GOT3 (cell line): ENCODE data around the gene ZNF493.
A peak's percentile ranks its signal among the peaks of the same experiment; 100 is the strongest.

ENCODE experiments used
- DNase-seq: peaks from one replicate; lab custom pipeline; 2025; ENCODE audit warnings: mixed read lengths; lab: John Stamatoyannopoulos, UW

ZNF493 gene

GRCh38 chr19:21396893-21397572 is at the start of gene ZNF493:
Gene ZNF493 (plus strand): TSS chr19:21397133. CDS start chr19:21397238, 105 bp downstream.
- DNase-seq, result peak; percentile 60

- no peak for DNase-seq
Measured at GRCh38 chr19:21352830-21353229, 44.1 kb upstream of the ZNF493 start.

DNA sequence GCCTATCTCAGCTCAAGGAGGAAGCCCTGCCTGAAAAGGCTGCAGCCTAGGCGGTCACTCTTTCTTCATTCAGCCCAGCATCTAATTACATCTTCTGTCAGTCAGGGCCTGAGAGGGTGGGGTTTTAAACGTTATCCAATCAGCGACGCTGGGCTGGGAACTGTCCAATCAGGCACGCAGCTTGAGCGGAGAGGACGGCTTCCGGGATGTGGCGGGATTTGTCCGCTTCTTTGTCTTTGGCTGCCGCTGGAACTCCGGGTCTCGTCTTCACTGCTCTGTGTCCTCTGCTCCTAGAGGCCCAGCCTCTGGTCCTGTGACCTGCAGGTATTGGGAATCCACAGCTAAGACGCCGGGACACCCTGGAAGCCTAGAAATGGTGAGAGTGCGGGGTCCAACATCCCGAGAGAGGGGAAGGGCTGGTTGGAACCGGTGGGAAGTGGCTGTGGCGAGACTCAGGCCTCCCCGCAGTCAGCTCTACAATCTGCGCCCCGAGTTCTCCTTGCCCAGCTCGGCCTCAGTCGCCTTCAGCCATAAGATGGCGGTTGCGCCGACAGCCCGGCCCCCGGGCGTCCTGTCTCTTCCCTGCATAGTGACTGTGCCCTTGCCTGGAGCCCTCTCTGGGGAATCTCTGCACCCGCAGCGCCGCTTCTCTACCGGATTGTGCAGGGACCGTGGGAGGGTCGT is 38.0 kb upstream of the ZNF493 start, which contains the start of gene ZNF738:
Gene ZNF738, plus strand, starts transcription at position 233 of the 684 bp plus-strand sequence. Its CDS starts 141 bp downstream, at position 374.
- DNase-seq, result peak; percentile 55

DNA sequence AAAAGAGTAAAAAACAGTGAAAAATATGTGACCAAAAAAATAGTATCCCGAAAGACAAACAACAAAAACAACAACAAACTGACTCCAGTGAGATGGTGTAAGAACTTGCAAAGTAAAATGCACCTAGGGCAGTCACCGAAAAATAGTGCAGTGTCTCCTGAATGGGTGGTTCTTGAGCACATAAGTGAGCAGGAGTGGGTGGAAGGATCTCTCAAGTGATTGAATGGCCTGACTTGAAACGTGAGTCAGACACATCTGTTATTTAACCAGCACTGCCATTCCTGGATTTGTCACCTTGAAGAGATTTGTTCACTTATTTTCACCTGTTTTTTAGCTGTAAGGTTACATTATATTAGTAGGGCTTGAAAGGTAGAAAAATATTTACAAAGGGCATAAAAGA is 34.6 kb upstream of the ZNF493 start:
- no peak for DNase-seq

- DNase-seq, result no peak
Measured at GRCh38 chr19:21383980-21384582, 12.9 kb upstream of the ZNF493 start.

DNA sequence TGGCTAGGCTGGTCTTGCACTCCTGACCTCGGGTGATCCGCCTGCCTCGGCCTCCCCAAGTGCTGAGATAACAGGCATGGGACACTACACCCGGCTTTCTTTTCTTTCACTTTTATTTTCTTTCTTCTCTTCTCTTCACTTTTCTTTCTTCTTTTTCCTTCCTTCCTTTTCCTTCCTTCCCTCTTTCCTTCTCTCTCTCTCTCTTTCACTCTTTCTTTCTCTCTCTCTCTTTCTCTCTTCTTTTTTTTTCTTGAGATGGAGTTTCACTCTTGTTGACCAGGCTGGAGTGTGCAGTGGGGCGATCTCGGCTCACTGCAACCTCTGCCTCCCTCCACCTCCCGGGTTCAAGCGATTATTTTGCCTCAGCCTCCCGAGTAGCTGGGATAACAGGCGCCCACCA is 812 bp upstream of the ZNF493 start:
- no peak for DNase-seq

DNA sequence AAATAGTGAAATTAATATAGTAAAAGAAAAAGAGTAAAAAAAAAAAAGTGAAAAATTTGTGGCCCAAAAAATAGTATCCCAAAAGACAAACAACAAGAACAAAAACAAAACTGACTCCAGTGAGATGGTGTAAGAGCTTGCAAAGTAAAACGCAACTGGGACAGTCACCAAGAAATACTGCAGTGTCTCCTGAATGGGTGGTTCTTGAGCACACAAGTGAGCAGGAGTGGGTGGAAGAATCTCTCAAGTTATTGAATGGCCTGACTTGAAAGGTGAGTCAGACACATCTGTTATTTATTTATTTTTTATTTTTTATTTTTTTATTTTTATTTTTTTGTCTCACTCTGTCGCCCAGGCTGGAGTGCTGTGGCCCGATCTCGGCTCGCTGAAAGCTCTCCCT is 1.9 kb downstream of the ZNF493 start:
- no peak for DNase-seq

DNA sequence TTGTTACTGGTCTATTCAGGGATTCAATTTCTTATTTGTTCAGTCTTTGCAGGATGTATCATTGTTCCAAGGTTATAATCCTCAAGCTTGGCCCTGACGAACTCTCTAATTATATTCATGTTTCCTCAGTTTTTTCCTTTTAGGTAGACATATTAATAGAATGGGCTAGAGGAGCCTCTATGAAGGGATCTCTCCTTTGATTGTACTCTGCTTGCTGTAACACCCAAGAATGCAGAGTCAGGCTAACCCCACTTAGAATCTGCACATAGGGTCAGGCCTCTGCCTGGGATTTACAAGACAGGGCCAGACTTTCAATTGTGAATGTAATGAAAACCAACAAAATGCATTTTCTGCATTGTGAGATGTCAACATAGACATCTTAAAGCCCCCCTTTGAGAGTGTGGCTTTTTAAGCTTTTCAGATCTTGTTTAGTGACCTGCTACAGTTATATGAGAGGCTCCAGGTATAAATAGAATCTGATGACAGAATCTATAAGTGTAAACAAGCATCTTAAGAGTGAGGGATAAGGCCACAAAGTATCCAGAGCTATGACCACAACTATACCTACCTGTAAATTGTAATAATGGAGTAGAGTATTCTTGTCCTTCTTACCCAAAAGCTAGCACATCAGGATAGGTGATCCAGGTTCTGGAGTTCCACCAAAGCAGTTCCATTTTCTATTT is 5.5 kb downstream of the ZNF493 start:
- DNase-seq, result no peak

DNA sequence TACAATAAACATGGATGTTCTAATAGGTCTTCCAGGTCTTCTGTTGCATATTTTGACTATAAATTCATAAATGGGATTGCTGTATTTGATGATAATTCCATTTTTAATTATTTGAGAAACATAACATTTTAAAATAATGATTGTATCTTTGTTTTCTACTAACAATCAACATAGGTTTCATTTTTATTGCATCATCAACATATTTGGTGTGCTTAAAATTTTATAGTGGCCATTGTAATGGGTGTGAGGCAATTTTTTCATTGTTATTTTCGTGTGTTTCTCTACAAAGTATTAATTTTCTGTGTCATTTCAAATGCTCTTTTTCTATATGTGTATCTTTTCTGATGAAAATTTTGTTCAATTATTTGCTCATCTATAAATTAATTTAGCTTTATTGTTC is 13.2 kb downstream of the ZNF493 start:
- no peak for DNase-seq

DNA sequence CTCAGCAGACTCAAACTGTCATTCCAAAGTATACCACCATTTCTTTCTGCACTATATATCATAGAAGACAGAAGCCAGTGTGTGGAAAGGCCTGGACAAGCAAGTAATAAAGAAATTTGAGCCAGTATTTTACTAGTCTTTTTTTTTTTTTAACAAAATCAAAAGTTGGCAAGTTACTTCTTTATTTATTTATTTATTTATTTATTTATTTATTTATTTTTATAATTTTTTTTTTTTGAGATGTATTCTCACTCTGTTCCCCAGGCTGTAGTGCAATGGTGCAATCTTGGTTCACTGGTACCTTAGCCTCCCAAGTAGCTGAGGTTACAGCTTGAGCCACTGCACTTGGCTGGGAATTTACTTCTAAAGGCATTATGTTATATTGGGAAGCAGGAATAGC is 25.3 kb downstream of the ZNF493 start:
- no peak for DNase-seq

DNA sequence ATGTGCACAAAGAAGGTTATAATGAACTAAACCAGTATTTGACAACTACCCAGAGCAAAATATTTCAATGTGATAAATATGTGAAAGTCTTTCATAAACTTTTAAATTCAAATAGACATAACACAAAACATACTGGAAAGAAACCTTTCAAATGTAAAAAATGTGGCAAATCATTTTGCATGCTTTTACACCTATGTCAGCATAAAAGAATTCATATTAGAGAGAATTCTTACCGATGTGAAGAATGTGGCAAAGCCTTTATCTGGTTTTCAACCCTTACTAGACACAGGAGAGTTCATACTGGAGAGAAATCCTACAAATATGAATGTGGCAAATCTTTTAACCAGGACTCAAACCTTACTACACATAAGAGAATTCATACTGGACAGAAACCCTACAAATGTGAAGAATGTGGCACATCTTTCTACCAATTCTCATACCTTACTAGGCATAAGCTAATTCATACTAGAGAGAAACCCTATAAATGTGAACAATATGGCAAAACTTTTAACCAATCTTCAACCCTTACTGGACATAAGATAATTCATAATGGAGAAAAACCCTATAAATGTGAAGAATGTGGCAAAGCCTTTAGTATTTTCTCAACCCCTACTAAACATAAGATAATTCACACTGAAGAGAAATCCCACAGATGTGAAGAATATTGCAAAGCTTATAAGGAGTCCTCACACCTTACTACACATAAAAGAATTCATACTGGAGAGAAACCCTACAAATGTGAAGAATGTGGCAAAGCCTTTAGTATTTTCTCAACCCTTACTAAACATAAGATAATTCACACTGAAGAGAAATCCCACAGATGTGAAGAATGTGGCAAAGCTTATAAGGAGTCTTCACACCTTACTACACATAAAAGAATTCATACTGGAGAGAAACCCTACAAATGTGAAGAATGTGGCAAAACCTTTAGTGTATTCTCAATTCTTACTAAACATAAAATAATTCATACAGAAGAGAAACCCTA is 26.4 kb downstream of the ZNF493 start:
- no peak for DNase-seq

DNA sequence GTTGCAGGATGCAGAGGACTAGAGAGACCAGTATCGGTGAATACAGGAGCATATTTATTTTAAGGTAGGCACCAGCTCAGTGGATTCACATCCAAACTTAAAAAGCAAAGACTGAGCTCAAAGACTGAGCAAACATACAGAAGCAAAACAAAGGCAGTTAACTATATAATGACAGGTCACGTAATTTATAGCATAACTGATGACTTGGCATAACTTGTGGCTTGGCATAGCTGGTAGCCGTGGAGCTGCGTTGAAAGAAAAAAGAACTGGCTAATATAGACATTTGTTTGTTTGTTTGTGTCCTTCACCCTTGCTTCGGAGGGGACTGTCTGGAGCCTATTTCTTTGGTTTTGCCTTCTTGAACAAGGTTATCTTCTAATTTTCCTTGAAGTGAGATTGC is 33.7 kb downstream of the ZNF493 start:
- DNase-seq, result no peak

DNA sequence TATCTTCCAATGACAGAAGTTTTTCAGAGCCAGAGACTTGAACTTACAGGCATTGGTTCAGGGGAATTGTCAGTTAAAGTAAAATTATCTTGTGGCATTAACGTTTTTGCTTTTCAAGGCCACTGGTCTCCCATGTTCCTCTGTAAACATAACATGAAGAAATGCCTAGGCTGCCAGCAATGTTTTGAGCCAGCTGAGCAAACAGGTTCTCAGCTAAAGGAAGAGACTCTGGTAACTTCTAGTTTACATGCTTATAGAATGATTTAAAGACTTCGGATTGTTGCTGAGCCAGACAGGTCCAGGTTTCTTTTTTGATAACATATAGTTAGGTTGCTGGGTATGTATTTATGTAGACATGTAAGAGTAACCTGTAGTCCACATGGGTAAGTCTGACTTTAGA is 35.7 kb downstream of the ZNF493 start:
- DNase-seq, result no peak

DNA sequence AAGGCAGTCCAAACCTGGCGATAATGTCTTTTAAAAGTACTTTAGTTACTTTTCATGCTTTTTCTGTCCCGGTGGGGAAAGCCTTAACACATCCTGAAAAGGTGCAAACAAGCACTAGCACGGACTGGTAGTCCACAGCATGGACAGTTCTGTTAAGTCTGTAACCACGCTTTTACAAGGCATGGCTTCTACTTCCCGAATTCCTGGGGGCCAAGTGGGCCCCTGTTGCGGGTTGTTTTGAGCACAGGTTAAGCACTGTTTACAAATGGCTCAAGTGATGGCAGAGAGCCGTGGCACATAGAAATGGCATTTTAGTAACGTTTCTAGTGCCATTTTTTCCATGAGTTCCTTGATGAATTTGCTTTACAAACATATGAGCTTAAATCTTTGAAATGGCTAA is 37.6 kb downstream of the ZNF493 start:
- no peak for DNase-seq

GRCh38 chr19:21434967-21435544 is 38.1 kb downstream of the ZNF493 start:
- no peak for DNase-seq

GRCh38 chr19:21439201-21439751 is 42.3 kb downstream of the ZNF493 start:
- DNase-seq, result no peak

DNA sequence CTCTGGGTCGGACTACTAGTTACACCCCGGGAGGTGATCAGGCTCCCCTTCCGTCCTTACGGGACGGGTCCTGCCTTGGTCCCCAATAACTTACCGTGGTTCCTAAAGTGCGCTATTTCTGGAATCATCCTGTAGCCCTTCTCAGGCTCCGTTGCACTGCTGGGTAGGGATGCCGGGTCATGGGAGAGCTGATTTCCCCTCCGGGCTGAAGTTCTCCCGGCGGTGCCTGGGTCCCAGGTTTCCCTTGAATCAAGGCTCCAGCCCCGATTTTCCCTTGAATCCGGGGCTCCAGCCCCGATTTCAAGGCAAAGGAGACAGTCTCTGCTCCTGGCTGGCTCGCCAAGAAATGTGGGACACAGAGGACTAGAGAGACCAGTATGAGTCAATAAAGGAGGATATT is 43.4 kb downstream of the ZNF493 start:
- no peak for DNase-seq

- DNase-seq, result no peak
Measured at GRCh38 chr19:21451187-21451586, 54.3 kb downstream of the ZNF493 start.

DNA sequence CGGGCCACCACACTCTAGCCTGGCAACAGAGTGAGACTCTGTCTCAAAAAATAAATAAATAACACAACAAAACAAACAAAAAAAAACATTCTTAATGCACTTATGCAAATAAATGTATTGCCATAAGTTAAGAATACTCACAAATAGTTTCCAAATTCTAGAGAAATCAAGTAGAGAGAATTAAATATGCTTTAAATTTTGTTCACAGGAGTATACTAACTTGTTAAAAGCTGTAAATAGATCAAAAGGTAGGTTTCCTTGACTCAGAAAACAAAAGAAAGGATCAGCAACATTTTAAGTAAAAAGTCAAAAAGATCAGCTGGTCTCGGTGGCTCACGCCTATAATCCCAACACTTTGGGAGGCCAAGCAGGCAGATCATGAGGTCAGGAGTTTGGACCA is 58.0 kb downstream of the ZNF493 start:
- no peak for DNase-seq

DNA sequence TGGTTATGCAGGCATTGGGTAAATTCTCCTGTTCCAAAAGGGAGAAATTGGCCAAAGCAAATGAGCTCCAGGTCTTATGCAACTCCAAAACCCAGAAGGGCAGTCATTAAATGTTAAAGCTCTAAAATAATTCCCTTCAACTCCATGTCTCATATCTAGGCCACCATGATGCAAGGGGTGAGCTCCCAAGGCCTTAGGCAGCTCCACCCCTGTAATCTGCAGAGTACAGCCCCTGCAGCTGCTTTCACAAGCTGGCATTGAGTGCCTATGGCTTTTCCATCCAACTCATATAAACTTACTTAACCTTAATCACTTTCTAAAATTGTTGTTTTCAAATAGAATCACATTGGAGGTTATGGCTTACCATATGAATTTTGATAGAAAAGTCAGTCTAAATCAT is 63.8 kb downstream of the ZNF493 start:
- DNase-seq, result no peak

DNA sequence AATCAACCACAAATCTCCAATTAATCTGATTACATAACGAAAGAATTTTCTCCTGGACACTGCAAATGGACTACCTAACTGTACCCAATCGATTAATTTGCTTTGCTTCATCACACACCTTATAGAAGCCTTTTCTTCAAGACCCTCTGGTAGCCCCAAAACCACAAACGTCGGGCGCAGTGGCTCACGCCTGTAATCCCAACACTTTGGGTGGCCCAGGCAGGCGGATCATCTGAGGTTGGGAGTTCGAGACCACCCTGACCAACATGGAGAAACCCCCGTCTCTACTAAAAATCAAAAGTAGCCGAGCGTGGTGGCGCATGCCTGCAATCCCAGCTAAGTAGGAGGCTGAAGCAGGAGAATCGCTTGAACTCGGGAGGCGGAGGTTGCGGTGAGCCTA is 65.6 kb downstream of the ZNF493 start:
- DNase-seq, result no peak
